Measurements from ENCODE around the gene OAS2.
A peak's percentile ranks its signal among the peaks of the same experiment; 100 is the strongest.
"Not testable (repeated sequence)": the region's sequence is repeated elsewhere in the genome, so short reads cannot be mapped to it uniquely, and the experiment has no call there.

The OAS2 gene

DNA sequence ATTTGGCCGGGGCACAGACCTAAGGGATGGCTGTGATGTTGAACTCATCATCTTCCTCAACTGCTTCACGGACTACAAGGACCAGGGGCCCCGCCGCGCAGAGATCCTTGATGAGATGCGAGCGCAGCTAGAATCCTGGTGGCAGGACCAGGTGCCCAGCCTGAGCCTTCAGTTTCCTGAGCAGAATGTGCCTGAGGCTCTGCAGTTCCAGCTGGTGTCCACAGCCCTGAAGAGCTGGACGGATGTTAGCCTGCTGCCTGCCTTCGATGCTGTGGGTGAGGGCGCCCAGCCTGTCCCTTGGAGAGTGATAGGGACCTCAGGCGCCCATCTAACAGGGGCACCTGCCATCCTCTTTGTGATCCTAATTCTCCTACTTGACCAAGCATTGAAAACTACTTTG, 27.6 kb upstream of the OAS2 start:
- no peak for DNase-seq

DNA sequence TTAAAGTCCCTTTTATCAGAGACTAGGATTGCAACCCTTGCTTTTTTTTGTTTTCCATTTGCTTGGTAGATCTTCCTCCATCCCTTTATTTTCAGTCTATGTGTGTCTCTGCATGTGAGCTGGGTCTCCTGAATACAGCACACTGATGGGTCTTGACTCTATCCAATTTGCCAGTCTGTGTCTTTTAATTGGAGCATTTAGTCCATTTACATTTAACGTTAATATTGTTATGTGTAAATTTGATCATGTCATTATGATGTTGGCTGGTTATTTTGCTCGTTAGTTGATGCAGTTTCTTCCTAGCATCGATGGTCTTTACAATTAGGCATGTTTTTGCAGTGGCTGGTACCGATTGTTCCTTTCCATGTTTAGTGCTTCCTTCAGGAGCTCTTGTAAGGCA, 21.2 kb upstream of the OAS2 start:
- DNase-seq: not testable (repeated sequence)

DNA sequence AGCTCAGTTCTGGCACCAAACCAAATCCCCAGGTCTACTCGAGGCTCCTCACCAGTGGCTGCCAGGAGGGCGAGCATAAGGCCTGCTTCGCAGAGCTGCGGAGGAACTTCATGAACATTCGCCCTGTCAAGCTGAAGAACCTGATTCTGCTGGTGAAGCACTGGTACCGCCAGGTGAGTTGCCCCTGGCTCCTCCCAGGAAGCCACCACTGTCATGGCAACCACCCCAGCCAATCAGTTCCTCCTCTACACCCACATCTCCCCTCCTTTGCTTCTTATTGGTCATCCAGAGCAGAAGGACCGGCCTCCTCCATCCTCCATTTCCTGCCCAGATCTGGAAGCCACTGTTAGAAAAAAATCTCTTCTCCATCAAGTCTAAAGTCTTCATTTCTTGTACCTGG, 17.2 kb upstream of the OAS2 start:
- no peak for DNase-seq

DNA sequence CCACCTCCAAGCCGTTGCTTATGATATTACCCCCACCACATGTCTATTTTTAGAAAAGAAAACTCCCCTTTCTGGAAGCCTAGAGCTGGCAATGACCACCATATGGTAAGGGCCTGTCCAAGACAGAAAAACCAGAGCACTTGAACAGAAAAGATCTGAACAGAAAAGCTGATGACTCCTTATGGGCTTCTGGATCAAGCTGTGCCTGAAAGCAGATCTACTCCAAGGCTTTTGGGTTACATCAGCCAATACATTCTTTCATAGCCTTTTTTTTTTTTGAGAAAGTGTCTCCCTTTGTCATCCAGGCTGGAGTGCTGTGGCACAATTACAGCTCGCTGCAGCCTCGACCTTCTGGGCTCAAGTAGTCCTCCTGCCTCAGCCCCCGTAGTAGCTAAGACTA, 16.8 kb upstream of the OAS2 start:
- DNase-seq: no peak

DNA sequence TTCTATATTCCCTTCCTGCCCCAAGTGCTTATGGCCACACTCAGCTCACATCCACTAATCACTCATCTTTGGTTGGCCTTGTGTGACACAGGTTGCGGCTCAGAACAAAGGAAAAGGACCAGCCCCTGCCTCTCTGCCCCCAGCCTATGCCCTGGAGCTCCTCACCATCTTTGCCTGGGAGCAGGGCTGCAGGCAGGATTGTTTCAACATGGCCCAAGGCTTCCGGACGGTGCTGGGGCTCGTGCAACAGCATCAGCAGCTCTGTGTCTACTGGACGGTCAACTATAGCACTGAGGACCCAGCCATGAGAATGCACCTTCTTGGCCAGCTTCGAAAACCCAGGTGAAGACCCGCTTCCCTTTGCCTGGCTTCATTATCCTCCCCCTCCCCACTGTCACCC, 15.8 kb upstream of the OAS2 start:
- DNase-seq: no peak

DNA sequence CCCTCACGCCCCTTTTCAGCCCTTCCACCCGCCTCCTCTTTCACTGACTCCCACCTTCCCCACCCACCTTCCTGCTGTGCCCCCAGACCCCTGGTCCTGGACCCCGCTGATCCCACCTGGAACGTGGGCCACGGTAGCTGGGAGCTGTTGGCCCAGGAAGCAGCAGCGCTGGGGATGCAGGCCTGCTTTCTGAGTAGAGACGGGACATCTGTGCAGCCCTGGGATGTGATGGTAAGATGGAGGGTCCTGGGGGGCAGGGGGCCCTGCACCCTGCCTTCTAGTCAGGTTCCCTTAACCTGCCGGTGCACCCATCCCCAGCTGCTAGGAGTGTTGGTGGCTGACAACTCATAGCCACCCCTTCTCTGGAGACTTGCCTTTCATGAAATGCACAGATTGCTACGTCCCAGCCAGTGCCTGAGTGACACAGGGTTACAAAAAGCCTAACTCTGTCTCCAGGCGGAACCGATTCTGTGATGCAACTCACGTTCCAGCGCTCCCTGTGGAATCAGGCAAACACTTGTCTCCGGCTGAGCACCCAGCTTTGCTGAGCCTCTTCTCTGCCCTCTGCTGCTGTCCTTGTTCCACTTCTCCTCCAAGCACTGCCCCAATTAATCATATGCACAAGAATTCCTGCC, 15.0 kb upstream of the OAS2 start:
- DNase-seq: no peak

DNA sequence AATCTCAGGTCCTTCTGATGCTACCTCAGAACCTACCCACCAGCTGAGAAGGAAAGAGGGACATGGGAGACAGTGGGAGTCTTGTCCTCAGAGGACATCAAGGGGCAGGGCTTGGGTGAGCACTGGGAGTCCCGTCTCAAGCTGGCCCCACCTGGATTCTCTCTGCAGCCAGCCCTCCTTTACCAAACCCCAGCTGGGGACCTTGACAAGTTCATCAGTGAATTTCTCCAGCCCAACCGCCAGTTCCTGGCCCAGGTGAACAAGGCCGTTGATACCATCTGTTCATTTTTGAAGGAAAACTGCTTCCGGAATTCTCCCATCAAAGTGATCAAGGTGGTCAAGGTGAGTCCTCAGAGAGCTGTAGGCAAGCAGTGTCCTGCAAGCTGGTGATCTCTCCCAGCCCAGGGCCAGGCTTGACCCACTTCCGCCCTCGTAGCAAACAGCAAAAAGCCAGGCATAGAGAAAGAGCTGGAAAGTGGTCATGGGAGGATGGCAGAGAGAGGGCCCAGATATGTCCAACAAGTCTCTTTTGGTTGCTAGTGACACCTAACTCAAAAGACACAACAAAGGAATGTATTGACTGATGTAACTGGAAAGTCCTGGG, 14.2 kb upstream of the OAS2 start:
- DNase-seq: no peak

DNA sequence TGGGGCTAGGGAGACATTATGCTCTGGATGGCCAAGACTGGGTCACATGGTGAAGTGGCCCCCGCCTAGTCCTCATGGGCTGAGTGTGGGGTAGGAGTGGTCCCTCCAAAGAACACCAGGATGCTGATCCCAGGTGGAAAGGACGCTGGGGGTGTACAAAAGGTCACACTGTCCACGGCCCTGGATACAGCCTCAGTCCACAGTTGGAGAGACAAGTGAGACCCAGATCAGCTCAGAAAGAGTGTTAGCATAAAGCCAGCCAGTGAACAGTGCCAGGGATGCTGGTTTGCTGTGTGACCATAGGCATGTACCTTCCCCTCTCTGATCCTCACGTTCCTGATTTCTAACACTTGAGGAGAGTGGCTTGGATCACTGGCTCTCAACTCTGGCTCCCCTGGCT, 13.4 kb upstream of the OAS2 start:
- no peak for DNase-seq

DNA sequence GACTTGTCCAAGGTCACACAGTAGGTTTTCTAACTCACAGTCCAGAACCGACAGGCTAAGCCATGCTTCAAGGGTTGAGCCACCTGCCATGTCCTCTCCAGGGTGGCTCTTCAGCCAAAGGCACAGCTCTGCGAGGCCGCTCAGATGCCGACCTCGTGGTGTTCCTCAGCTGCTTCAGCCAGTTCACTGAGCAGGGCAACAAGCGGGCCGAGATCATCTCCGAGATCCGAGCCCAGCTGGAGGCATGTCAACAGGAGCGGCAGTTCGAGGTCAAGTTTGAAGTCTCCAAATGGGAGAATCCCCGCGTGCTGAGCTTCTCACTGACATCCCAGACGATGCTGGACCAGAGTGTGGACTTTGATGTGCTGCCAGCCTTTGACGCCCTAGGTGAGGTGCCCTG, 12.7 kb upstream of the OAS2 start:
- DNase-seq: no peak

DNA sequence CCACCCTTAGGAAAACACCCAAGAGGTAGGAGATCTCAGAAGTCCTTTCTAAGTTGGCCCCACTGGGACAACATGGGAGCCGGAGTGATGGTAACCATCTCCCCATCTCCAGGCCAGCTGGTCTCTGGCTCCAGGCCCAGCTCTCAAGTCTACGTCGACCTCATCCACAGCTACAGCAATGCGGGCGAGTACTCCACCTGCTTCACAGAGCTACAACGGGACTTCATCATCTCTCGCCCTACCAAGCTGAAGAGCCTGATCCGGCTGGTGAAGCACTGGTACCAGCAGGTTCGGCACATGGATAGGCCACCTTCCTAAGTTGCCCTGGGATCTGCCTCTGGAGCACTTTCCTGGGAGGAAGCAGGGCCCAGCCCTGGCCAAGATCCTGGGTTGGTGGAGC, 11.0 kb upstream of the OAS2 start:
- DNase-seq: no peak

DNA sequence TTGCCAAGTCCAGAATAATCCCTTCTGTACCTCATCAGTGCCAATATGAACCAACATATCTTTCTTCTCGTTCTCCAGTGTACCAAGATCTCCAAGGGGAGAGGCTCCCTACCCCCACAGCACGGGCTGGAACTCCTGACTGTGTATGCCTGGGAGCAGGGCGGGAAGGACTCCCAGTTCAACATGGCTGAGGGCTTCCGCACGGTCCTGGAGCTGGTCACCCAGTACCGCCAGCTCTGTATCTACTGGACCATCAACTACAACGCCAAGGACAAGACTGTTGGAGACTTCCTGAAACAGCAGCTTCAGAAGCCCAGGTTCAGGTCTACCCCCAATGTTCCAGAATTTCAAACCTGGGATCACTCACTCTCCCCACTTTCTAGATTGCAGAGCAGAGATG, 10.5 kb upstream of the OAS2 start:
- DNase-seq: no peak

DNA sequence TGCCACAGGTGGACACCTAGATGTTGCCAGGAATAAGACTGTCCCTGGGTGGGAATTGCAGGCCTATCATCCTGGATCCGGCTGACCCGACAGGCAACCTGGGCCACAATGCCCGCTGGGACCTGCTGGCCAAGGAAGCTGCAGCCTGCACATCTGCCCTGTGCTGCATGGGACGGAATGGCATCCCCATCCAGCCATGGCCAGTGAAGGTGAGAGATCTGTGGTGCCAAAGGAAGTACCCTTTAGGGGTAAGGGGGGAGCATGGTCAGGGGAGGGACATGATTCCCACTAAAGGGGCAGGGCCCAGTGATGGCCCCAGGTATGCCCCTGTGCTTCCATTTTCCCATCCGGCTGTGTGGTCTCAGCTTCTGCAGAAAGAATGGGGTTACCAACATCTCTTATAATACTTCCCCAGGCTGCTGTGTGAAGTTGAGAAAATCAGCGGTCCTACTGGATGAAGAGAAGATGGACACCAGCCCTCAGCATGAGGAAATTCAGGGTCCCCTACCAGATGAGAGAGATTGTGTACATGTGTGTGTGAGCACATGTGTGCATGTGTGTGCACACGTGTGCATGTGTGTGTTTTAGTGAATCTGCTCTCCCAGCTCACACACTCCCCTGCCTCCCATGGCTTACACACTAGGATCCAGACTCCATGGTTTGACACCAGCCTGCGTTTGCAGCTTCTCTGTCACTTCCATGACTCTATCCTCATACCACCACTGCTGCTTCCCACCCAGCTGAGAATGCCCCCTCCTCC, 8.6 kb upstream of the OAS2 start:
- no peak for DNase-seq

DNA sequence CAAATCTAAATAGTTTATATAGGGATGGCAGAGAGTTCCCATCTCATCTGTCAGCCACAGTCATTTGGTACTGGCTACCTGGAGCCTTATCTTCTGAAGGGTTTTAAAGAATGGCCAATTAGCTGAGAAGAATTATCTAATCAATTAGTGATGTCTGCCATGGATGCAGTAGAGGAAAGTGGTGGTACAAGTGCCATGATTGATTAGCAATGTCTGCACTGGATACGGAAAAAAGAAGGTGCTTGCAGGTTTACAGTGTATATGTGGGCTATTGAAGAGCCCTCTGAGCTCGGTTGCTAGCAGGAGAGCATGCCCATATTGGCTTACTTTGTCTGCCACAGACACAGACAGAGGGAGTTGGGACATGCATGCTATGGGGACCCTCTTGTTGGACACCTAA, 7.9 kb upstream of the OAS2 start:
- DNase-seq: no peak

DNA sequence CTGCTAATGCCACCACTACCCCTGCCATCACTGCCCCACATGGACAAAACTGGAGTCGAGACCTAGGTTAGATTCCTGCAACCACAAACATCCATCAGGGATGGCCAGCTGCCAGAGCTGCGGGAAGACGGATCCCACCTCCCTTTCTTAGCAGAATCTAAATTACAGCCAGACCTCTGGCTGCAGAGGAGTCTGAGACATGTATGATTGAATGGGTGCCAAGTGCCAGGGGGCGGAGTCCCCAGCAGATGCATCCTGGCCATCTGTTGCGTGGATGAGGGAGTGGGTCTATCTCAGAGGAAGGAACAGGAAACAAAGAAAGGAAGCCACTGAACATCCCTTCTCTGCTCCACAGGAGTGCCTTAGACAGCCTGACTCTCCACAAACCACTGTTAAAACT, 7.1 kb upstream of the OAS2 start:
- no peak for DNase-seq

DNA sequence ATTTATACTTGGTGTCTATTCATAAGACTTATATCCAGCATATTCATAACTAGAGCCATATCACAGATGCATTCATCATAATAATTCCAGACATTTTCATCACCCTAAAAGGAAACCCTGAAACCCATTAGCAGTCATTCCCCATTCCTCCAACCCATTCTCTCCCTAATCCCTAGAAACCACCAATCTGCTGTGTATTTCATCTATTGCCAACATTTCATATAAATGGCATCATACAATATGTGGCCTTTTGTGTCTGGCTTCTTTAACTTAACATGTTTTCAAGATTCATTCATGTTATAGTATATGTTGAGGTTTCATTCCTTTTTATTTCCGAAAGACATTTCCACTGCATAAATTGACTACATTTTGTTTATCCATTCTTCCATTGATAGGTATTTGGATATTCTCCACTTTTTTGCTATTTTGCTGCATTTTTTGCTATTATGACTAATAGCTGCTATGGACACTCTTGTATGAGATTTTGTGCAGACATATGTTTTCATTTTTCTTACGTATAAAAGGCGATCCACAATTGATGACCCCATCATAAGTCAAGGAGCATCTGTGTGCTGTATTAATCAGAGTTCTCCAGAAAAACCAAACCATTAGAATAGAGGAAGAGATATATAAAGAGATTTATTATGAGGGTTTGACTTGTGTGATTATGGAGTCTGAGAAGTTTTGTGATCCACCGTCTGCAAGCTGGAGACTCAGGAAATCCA, 5.1 kb upstream of the OAS2 start:
- DNase-seq: no peak

DNA sequence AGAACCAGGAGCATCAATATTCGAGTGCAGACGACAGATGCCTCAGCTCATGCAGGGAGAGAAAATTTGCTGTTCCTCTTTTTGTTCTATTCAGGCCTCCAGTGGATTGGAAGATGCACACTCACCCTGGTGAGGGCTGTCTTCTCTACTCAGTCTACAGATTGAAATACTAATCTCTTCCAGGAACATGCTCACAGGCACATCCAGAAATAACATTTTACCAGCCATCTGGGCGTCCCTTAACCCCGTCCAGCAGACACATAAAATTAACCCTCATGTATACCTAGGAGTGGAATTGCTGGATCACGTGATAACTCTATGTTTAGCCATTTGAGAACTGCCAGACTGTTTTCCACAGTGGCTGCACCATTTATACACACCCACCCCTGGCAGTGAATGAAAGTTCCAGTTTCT, 4.5 kb upstream of the OAS2 start:
- DNase-seq: no peak

DNA sequence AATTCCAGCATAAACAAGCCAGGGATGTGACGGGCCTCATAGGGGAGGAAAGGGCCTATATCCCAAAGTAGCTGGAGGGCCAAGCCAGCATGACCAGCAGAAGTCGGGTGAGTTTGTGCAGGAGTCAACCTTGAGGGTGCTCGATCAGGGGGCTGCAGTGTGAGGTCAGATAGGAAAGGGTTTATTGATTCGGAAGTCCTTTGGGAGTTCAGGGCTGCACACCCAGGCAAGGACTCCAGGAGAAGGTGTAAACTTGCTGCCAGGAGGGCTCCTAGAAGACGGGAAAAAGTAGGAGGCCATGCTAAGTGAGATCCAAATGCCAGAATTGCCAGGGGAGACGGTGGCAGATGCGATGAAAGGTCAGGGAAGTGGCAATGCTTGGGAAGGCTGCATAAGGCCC, 3.4 kb upstream of the OAS2 start:
- no peak for DNase-seq

DNA sequence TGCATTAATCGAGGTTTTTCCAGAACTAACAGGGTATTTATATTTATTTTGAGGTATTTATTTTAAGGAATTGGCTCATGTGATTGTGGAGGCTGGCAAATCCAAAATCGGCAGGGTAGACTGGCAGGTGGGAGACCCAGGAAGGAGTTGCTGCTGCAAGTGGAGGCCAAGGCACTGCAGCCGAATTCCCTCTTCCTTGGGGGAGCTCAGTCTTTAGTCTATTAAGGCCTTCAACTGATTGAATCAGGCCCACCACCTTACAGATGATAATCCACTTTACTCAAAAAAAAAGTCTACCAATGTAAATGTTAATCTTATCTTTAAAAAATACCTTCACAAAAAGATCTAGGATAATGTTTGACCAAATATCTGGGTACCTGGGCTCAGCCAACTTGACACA, 1.2 kb upstream of the OAS2 start:
- DNase-seq: no peak

DNA sequence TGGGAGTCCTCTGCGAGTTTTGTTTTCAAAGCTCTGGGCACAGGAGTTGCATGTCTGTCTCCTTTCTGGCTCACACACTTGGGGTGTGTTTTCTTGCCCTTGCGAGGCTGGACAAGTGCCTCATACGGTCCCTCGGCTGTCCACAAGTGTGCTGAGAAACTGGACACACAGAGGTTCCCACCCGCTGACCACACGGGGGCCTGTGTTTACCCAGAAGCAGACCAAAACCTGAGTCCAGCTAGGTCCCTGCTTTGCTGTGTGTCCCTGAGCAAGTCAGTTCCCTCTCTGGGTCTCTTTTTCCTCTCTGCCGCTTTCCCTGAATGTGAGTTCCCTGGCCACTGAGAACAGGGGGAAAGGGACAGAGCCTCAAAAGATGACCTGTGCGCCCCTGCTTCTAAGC, 678 bp upstream of the OAS2 start:
- no peak for DNase-seq

DNA sequence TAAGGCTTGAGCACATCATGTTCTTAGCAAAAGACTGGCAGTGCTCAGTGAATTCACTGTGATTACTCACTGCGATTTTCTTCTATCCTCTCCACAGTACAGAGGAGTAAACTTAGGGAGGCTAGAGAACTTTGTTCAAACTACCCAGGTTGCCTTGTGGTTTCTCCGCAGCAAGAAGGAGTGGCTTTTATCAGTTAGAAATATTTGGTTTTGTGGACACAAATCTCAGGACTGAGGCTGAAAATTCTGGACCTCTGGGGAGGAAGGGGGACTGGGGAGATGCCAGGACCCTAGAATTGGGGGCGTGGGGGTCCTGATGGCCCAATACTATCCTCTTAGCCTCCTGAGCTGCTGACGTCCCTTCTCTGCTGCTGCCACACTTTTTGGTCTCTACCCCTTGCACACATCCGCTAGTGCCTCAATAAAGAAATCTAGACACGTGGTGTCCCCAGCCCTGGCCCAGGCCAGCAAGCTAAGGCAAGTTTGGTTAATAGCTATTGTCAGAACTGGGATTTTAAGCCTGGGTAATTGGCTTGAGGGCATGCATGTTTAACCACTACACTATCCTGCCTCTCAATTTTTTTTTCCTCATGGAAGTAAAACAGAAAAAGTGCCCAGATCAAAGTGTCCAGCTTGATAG, 842 bp downstream of the OAS2 start:
- peak; percentile 35 for DNase-seq

DNA sequence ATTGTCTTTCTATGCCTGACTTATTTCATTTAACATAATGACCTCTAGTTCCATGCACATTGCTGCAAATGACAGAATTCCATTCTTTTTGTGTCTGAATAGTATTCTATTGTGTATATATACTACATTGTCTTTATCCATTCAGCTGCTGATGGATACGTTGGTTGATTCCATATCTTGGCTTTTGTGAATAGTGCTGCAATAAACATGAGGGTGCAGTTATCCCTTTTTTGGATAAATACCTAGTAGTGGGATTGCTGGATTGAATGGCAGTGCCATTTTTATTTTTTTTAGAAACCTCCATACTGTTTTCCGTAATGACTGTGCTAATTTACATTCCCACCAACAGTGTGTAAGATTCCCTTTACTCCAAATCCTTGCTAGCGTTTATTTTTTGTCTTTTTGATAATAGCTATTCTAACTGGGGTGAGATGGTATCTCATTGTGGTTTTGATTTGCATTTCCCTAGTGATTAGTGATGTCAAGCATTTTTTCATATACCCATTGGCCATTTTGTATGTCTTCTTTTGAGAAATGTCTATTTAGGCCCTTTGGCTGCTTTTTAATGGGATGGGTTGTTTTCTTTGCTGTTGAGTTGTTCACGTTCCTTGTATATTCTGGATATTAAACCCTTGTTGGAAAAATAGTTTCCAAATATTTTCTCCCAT, 2.3 kb downstream of the OAS2 start:
- DNase-seq: no peak

DNA sequence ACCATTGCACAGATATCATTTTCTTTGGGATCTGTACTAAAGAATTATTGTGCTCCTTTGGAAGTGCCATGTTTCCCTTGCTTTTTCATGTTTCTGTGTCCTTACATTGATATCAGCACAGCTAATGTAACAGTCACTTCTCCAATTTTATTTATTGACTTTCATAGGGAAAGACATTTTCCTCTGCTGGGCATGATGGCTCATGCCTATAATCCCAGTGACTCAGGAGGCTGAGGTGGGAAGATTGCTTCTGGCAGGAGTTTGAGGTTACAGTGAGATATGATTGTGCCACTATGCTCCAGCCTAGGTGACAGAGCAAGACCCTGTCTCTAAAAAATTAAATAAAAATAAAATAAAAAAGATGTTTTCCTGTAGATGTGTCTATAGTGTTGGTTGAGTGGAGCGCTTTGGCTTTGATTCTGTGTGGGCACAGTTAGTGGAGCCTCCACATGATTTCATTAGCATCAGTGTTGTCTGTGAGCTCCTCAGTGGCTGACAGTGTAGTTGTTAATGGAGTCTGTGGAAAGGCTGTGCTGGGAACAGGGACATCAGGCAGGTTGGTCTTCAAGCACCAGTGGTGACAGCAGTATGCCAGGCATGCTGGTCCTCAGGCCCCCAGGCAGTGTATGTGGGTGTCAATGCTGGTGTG, 7.4 kb downstream of the OAS2 start:
- no peak for DNase-seq
